HG03025 (cell line): Measurements from ENCODE around the gene ALDH3B2.
"Not testable (repeated sequence)": the region's sequence is repeated elsewhere in the genome, so short reads cannot be mapped to it uniquely, and the experiment has no call there.

Experiments
- ATAC-seq: cut with Tn5 transposase; IDR thresholded peaks from one replicate; pipeline ENCODE4 v1.9.1; 2021; ENCODE audit warnings: mild to moderate bottlenecking, moderate library complexity; ENCODE audit not compliant: unreplicated experiment, low FRiP score

ALDH3B2 gene

GRCh38 chr11:67663532-67664212 is 10.8 kb downstream of the ALDH3B2 start:
- ATAC-seq: no peak

GRCh38 chr11:67662835-67663531 is 11.4 kb downstream of the ALDH3B2 start:
- no peak for ATAC-seq

- no peak for ATAC-seq
These were observed 12.1 kb downstream of the ALDH3B2 start for GRCh38 chr11:67662142-67662834.

- ATAC-seq: not testable (repeated sequence)
These were observed 13.7 kb downstream of the ALDH3B2 start for GRCh38 chr11:67660752-67661151.

- not testable (repeated sequence) for ATAC-seq
These were observed 14.7 kb downstream of the ALDH3B2 start for GRCh38 chr11:67659651-67660165.

- ATAC-seq: no peak
These were observed 17.1 kb downstream of the ALDH3B2 start for GRCh38 chr11:67657300-67657699.

GRCh38 chr11:67656278-67656922 is 18.0 kb downstream of the ALDH3B2 start:
- ATAC-seq: no peak

- ATAC-seq: no peak
These were observed 20.2 kb downstream of the ALDH3B2 start for GRCh38 chr11:67654225-67654624.

GRCh38 chr11:67652965-67653845 is 21.2 kb downstream of the ALDH3B2 start:
- no peak for ATAC-seq

GRCh38 chr11:67651976-67652781 is 22.2 kb downstream of the ALDH3B2 start:
- ATAC-seq: no peak

GRCh38 chr11:67649634-67650510 is 24.6 kb downstream of the ALDH3B2 start:
- ATAC-seq: no peak

- ATAC-seq: no peak
These were observed 25.4 kb downstream of the ALDH3B2 start for GRCh38 chr11:67648796-67649613.

- no peak for ATAC-seq
These were observed 26.2 kb downstream of the ALDH3B2 start for GRCh38 chr11:67648140-67648795.

GRCh38 chr11:67647471-67647870 is 27.0 kb downstream of the ALDH3B2 start:
- ATAC-seq: no peak

- ATAC-seq: no peak
These were observed 27.7 kb downstream of the ALDH3B2 start for GRCh38 chr11:67646535-67647336.
